Lower leg skin (tissue), 3 donors: ENCODE measurements around the gene SYT5.

ENCODE experiments used
- CTCF ChIP-seq, 3 donors: fragments of 450-650 bp; IDR thresholded peaks; one replicate each; pipeline ENCODE4 v1.5.1; 2016; ENCODE audit warnings: antibody characterized with exemption in 3 of 3, mild to moderate bottlenecking in 3 of 3, moderate library complexity in 2 of 3
- POLR2A ChIP-seq, 2 donors: fragments of 450-650 bp; IDR thresholded peaks; one replicate each; pipeline ENCODE4 v1.6.1; 2016 to 2017; ENCODE audit warnings: antibody characterized with exemption in 2 of 2, mild to moderate bottlenecking in 1 of 2, moderate library complexity in 1 of 2

GRCh38 chr19:55179606-55180484 lies at the start of gene SYT5:
- TF ChIP-seq CTCF (IDR thresholded peaks at IDR 0.05) (no peak), POLR2A (IDR thresholded peaks at IDR 0.05) (no peak)
